Kidney tubule cell (primary cell): ENCODE measurements around the gene ANKLE2.
"Not testable (repeated sequence)": the region's sequence is repeated elsewhere in the genome, so short reads cannot be mapped to it uniquely, and the experiment has no call there.

Experiments
- DNase-seq: peaks from one replicate; pipeline ENCODE4 v3.0.0-alpha.2; 2018; ENCODE audit warnings: low spot score

Gene ANKLE2

GRCh38 chr12:132719141-132719953 is 42.3 kb downstream of the ANKLE2 start:
- peak; percentile 37 for DNase-seq

- DNase-seq: no peak
Measured at GRCh38 chr12:132718644-132719043, 43.0 kb downstream of the ANKLE2 start.

- DNase-seq: no peak
Measured at GRCh38 chr12:132717531-132718387, 43.9 kb downstream of the ANKLE2 start.

GRCh38 chr12:132717011-132717410 is 44.6 kb downstream of the ANKLE2 start:
- no peak for DNase-seq

GRCh38 chr12:132716356-132716755 is 45.3 kb downstream of the ANKLE2 start:
- no peak for DNase-seq

- no peak for DNase-seq
Measured at GRCh38 chr12:132715874-132716273, 45.8 kb downstream of the ANKLE2 start.

- DNase-seq: no peak
Measured at GRCh38 chr12:132713123-132713522, 48.5 kb downstream of the ANKLE2 start.

- DNase-seq: peak; percentile 40
Measured at GRCh38 chr12:132711080-132711843, 50.4 kb downstream of the ANKLE2 start.

GRCh38 chr12:132710405-132711079 is 51.1 kb downstream of the ANKLE2 start, which contains the start of gene PGAM5:
TSS of gene PGAM5 (plus strand) at chr12:132710842. CDS start at chr12:132710877, 35 bp downstream.
- peak; percentile 95 for DNase-seq

GRCh38 chr12:132710043-132710404 is 51.6 kb downstream of the ANKLE2 start:
- no peak for DNase-seq

GRCh38 chr12:132708150-132708549 is 53.5 kb downstream of the ANKLE2 start:
- DNase-seq: no peak

- no peak for DNase-seq
Measured at GRCh38 chr12:132707241-132707640, 54.4 kb downstream of the ANKLE2 start.

GRCh38 chr12:132703641-132704040 is 58.0 kb downstream of the ANKLE2 start:
- peak; percentile 57 for DNase-seq

- DNase-seq: no peak
Measured at GRCh38 chr12:132702640-132703039, 59.0 kb downstream of the ANKLE2 start.

GRCh38 chr12:132700212-132700822 is 61.3 kb downstream of the ANKLE2 start:
- peak; percentile 44 for DNase-seq

- DNase-seq: no peak
Measured at GRCh38 chr12:132698341-132698740, 63.3 kb downstream of the ANKLE2 start.

GRCh38 chr12:132695431-132695830 is 66.2 kb downstream of the ANKLE2 start:
- DNase-seq: no peak

- not testable (repeated sequence) for DNase-seq
Measured at GRCh38 chr12:132694888-132695287, 66.7 kb downstream of the ANKLE2 start.

- not testable (repeated sequence) for DNase-seq
Measured at GRCh38 chr12:132692030-132692429, 69.6 kb downstream of the ANKLE2 start.

GRCh38 chr12:132690112-132690511 is 71.5 kb downstream of the ANKLE2 start:
- no peak for DNase-seq

- no peak for DNase-seq
Measured at GRCh38 chr12:132689227-132689626, 72.4 kb downstream of the ANKLE2 start.
